SU-DHL-6 (cell line): Measurements from ENCODE around the gene ERRFI1.

Source experiments
- CTCF ChIP-seq: fragments of 200-600 bp; sonication (generic); IDR thresholded peaks from one replicate; pipeline ENCODE4 v1.5.1; 2017; ENCODE audit warnings: antibody characterized with exemption, mild to moderate bottlenecking, low read length, moderate library complexity; ENCODE audit not compliant: insufficient read depth, poor library complexity, severe bottlenecking
- EZH2phosphoT487 ChIP-seq: fragments of 200-600 bp; sonication (generic), shearing (Covaris generic); conservative IDR thresholded peaks from 2 replicates; pipeline ENCODE4 v1.6.1; 2018; ENCODE audit warnings: mild to moderate bottlenecking, antibody characterized with exemption, low read length, moderate library complexity, mixed read lengths

- TF ChIP-seq CTCF (no peak), EZH2phosphoT487 (no peak)
Measured at GRCh38 chr1:8047112-8047511, 21.0 kb upstream of the ERRFI1 start.
